ENCODE results near the gene PLCL2.

- TF ChIP-seq YY1 (IDR thresholded peaks at IDR 0.05; ENCODE audit: insufficient read depth, insufficient read length), result no peak
- TF ChIP-seq ZNF274 (IDR thresholded peaks at IDR 0.05; ENCODE audit: low read depth, low read length), result no peak
Measured at GRCh38 chr3:17025594-17026139, 140.9 kb downstream of the PLCL2 start.
